Right ventricle myocardium inferior (tissue), 1 donor: Measurements from ENCODE around the gene NTM. TPM values are rescaled to one million over a fixed set of nuclear protein-coding genes. Genes with fewer than 3 reads are reported as not detected.

Experiments
- ATAC-seq: fragments of 200-7000 bp; cut with Tn5 transposase; one replicate; pipeline ENCODE4 v1.9.1; 2020; ENCODE audit warnings: mild to moderate bottlenecking, moderate library complexity
- DNase-seq: peaks from one replicate; pipeline ENCODE4 v3.0.0; 2021; ENCODE audit errors: missing footprints
- intact Hi-C: fragments of 100-400 bp; cut with DNase I; formaldehyde crosslinking; loops from one replicate; pipeline ENCODE4 v1.11.0; 2022
- total RNA-seq: library from RNA; stranded (reverse); fragmentation: NEBNext Ultra II Directional; extraction: Animal tissue kit (Norgen Biotek cat#: 25700); gene quantifications from one replicate; pipeline ENCODE4 v1.2.1, GENCODE V29; 2021
- donor health status: DM: no; HTN: yes; CAD: no; lungs with severe emphysema.

NTM gene
- total RNA-seq, 1 donor from 2014 or later: 2.9 TPM

GRCh38 chr11:132200353-132200936 lies 830.0 kb downstream of the NTM start:
- no peak for DNase-seq
- ATAC-seq: no peak
- intact Hi-C loops: no loop called here

DNA sequence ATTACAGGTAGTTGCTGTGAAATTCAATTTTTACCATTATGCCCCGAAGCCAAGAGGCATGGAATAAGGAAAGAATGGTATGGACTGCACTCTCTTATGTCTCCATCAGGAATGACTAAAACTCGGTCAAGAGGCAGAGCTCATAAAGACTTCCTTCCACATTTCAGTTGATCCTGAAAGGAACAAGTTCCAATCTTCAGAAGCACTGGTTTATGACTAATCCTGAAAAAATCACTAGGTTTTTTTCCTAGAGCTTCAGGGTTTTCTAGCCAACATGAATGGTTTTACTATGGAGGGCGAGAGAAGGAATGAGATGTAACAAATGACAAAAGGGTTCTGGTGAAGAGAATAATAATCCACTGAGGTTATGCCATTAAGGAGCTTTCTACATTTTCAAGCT lies 832.2 kb downstream of the NTM start:
- ATAC-seq: no peak
- intact Hi-C loops: no loop called here
- DNase-seq: no peak

DNA sequence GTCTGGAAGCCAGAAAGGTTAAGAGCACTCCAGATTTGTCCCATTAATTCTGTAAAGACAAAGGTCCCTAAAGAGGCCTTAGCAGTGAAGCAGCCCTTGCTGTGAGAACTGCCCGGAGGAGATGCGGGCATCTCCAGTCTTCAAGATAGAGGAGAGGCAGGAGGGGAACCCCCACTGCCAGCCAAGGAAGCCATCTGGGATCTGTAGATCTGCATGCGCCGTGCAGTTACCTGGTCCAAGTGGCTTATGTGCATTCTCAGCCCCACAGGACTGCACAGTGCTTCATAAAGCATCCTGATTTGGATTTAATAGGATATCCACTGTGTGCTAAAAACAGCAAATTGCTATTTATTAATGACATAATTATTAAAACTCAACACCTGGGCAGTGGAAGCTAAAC lies 834.6 kb downstream of the NTM start:
- ATAC-seq: no peak
- DNase-seq: no peak
- intact Hi-C loops: no loop called here

DNA sequence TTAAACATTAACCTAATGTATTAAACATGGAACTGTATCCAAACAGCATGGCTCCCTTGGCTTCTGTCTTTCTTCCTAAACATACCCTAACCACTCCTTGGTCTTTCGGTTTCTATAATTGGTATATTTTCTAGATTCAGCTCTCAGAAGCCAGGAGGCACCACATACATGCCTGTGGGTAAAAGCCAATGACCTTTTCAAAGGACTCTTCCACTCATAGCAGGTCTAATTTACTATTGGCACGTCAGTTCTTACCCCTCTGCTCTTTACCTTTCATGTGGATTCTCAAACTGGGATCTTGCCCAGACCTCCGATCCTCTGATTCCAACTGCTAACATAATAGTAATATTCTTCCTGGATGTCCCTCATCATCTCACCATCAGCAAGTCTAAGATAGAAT lies 835.1 kb downstream of the NTM start:
- intact Hi-C loops: no loop called here

DNA sequence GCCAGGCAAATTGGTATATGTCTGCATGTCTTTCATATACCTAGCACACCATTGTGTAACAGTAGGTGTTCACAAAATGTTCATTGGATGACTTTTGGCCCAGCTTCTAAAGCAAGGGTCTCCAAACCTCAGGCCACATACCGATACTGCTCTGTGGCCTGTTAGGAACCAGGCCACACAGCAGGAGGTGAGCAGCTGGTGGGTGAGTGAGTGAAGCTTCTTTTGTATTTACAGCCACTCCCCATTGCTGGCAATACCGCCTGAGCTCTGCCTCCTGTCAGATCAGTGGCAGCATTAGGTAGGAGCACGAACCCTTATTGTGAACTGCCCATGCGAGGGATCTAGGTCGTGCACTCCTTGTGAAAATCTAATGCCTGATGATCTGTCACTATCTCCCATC lies 836.6 kb downstream of the NTM start:
- intact Hi-C loops: no loop called here
- ATAC-seq (no peak), DNase-seq (no peak)

More for the DNA sequence above, 835.1 kb downstream of the NTM start:
- DNase-seq (no peak), ATAC-seq (no peak)

GRCh38 chr11:132208477-132209055 lies 838.2 kb downstream of the NTM start:
- ATAC-seq (no peak), DNase-seq (no peak)
- intact Hi-C loops: no loop called here

GRCh38 chr11:132211479-132211878 lies 841.1 kb downstream of the NTM start:
- DNase-seq (no peak), ATAC-seq (no peak)
- intact Hi-C loops: no loop called here

DNA sequence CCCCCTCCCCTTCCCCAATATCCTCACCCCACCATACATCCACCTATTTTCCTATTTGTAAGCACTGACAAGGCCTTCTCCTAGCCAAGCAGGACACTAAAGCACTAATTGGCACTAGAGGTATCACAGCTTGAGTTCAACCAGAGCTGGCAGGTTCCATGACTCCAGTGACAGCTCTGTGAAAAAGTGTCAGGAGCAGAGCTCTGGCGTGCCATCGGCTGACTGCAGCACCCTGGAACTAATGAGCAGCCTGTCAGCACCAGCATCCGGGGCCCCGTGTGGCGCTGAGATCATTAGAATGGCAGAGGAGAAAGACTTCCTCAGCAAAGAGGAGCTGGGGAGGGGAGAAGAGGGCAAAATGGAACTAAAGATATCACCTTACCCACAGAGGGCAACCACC lies 847.4 kb downstream of the NTM start:
- DNase-seq (no peak), ATAC-seq (peak; percentile 83)
- intact Hi-C loops: no loop called here

DNA sequence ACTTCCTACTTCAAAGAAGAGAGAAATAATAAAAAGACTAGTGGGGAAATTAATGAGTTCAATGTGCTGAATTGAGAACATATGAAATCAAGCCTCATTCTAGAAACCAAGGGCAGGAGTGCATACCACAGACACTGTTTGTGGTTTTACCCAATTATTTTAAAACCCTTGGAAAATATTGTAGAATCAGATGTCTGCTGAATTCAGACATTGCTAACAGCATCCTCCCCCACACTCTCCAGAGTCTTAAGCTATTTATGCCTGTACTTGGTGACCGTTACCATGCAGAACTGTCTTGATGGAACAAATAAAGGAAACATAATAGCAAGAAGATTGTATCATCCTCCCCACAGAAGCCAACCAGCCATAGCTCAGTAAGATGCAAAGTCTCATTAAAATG lies 850.1 kb downstream of the NTM start:
- no peak for ATAC-seq
- intact Hi-C loops: no loop called here
- DNase-seq: no peak

- ATAC-seq: no peak
- no peak for DNase-seq
- intact Hi-C loops: no loop called here
Measured at GRCh38 chr11:132222345-132222744, 851.9 kb downstream of the NTM start.

GRCh38 chr11:132226522-132226921 lies 856.1 kb downstream of the NTM start:
- ATAC-seq: no peak

DNA sequence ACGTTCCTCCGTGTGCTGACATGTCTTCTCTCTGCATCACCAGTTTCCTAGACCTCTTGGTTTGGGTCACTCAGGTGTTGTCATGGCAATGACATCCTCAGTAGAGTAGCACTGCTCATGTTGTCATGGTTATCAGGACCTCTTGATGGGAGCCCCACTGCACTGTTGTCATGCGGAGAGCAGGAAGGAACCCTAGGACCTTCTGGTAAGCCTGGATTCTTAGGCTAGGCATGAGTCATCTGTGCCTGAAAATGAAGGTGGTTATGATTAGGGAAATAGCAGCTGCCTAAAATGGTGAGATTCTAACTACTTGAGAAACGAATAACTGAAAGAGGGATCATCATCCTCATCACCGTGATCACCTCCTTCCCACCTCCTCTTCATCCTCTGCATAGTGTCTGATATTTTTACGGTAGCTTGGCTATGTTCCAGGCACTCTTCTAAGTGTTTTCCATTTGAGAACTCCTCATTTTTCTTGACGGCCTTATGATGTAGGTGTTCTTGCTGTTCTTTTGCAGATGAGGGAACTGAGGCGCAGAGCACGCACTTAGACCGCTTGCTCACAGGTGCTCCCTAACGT lies 858.4 kb downstream of the NTM start:
- ATAC-seq (no peak), DNase-seq (no peak)
- intact Hi-C loops: no loop called here

More at GRCh38 chr11:132226522-132226921, 856.1 kb downstream of the NTM start:
- intact Hi-C loops: no loop called here
- no peak for DNase-seq

DNA sequence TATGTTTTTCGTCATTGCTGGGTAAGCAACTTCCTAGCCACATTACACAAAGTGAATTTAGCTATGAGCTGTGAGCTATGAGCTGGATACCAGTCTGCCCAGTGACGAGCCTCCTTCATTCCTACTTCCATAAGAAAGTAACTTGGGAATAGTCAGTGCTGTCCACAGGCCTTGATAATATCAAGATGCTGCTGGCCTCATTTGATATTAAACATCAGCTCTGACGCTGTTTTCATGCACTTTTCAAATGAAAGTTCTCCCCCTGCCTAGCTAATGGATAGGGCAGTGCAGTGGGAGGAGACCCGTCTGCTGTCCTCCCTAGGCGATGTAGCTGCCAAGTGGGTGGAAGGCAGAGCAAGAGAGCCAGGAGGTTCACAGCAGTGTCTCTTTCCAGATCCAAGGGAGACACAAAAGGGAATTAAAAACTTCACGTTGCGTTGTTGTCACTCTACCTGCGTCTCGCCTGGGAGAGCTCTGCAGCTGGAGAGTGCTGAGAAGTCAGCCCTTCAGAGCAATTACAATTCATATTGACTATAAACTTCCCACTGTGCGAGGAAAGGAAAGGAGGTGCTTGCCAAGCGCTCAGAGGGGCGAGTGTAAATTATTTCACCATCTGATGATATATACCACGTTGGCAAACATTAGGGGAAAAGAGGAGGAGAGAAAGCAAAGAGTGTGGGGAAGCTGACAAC lies 861.4 kb downstream of the NTM start:
- intact Hi-C loops: no loop called here
- DNase-seq (no peak), ATAC-seq (peak; percentile 54)

DNA sequence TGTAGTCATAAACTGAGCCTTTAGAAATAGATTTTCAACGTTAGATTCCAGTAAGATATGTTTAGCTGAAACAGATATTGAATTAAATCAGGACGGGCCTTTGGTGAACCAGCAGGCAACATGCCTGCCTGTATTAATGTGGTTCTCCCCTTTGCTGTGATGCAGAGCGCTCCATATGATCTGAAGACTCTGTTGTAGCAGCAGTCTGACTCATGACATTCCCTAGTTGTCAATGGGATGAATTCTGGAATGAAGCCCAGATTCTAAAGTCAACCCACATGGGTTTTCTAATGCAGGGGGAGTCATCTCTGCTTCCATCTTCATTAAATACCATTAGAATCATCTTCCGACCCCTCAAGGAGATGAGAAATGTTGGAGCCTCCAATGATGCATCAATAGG lies 864.5 kb downstream of the NTM start:
- intact Hi-C loops: no loop called here

DNA sequence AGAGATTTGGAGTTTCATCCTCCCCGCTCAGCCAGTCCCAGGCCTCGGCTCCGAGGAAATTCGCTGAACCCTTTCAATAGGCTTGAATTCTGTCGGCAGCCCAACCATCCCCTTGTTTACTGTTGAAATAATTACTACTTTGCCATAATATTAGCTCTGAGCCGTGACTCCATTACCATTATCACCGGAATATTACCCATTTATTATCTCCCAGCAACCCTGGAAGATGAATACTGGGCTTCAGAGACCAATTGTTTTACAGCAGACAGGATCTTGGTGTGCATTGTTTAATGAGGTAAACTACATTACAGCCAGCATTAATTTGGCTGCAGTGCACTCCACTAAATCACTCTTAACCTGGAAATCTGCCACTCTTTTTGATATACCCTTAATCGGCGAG lies 867.4 kb downstream of the NTM start:
- intact Hi-C loops: no loop called here
- DNase-seq (no peak), ATAC-seq (no peak)

More for the DNA sequence above, 864.5 kb downstream of the NTM start:
- DNase-seq: no peak
- no peak for ATAC-seq

DNA sequence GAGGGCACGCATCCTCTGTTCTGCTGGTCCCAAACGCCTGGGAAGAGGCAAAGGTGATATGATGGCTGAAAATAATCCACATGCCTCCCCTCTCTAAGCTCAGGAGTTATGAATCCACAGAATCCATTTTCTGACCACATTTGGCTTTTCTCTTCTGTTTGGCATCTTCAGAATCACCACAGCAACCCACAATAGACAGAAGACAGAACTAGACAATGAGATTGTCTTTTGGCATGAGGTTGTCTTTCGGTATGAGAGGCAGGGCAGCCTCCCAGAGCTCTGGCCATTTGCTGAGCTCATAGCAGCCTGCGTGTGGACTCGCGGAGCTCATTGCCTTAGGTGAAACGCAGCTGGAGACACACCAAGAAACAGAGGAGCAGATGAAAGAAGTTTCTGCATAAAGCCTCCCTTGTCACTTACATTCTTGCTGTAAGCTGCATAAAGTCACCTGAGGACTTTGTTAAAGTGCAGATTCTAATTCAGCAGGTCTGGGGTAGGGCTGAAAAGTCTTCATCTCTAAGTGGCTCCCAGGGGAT lies 868.0 kb downstream of the NTM start:
- no peak for DNase-seq
- intact Hi-C loops: no loop called here
- ATAC-seq: no peak

DNA sequence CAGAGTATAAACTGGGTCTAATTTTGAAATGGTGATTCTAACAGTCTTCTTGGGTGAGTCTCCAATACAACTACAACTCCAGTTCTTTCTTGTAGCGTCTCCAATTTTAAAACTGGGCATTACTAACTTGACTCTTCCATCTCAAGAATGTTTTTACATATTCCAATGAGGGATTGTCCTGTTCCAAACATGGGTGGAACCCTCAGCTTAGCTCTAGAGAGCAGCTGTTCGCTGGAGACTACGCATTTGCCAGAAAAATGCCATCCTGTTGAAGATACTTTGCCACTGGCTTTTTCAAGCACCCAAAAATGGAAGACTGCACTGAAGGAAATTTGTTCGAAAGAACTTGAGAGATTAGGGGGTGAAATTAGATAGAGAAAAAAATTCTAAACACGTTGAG lies 870.0 kb downstream of the NTM start:
- ATAC-seq (no peak), DNase-seq (no peak)
- intact Hi-C loops: no loop called here

- intact Hi-C loops: no loop called here
- no peak for DNase-seq
Measured at GRCh38 chr11:132242632-132243031, 872.2 kb downstream of the NTM start.

GRCh38 chr11:132244846-132245245 lies 874.4 kb downstream of the NTM start:
- no peak for ATAC-seq
- intact Hi-C loops: no loop called here
- DNase-seq: no peak

More at GRCh38 chr11:132242632-132243031, 872.2 kb downstream of the NTM start:
- ATAC-seq: no peak
